ENCODE measurements around the gene METTL25.
A peak's percentile ranks its signal among the peaks of the same experiment; 100 is the strongest.

METTL25 gene

DNA sequence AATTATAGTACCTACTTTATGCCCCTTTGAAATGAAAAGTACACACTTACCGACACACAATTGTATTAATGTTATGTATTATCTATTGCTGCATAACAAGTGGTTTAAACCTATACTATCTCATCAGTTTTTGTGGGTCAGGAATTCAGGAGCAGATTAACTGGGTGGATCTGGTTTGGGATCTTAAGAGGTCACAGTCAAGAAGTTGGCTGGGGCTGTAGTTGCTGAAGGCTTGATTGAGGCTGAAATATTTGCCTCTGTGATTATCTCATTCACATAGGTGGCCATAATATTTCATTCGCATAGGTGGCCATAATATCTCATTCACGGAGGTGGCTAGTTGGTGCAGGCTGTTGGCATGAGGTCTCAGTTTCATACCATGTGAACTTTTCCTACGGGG lies 5.7 kb downstream of the METTL25 start:
- no peak overlapping the region for H3K4me3 ChIP-seq (ENCODE audit: low read length)
- TF ChIP-seq, protein P1, sequence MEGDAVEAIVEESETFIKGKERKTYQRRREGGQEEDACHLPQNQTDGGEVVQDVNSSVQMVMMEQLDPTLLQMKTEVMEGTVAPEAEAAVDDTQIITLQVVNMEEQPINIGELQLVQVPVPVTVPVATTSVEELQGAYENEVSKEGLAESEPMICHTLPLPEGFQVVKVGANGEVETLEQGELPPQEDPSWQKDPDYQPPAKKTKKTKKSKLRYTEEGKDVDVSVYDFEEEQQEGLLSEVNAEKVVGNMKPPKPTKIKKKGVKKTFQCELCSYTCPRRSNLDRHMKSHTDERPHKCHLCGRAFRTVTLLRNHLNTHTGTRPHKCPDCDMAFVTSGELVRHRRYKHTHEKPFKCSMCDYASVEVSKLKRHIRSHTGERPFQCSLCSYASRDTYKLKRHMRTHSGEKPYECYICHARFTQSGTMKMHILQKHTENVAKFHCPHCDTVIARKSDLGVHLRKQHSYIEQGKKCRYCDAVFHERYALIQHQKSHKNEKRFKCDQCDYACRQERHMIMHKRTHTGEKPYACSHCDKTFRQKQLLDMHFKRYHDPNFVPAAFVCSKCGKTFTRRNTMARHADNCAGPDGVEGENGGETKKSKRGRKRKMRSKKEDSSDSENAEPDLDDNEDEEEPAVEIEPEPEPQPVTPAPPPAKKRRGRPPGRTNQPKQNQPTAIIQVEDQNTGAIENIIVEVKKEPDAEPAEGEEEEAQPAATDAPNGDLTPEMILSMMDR (conservative IDR thresholded peaks at IDR 0.05; ENCODE audit: low read depth, low read length) = no peak
- DNase-seq (ENCODE audit: low read depth) = no peak

- H3K4me3 ChIP-seq (ENCODE audit: low read length) = no peak overlapping the region
- DNase-seq (ENCODE audit: low read depth) = no peak
- TF ChIP-seq, protein P1 (conservative IDR thresholded peaks at IDR 0.05; ENCODE audit: low read depth, low read length) = no peak
Observed at GRCh38 chr12:82366197-82366596, 7.9 kb downstream of the METTL25 start.

DNA sequence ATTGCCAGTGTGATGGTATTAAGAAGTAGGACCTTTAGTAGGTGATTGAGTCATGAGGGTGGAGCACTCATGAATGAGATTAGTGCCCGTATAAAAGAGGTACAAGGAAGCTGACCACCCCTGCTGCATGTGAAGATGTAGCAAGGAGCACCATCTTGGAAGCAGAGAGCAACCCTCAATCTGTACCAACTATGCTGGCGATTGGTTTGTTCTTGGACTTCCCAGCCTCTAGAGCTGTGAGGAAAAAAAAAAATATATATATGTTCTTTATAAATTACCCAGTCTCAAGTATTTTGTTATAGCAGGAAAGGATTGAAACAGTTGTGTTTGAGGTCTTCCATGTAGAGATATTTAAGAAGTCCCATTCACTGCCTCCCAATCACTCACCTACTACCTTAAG lies 16.9 kb downstream of the METTL25 start:
- no peak overlapping the region for H3K4me3 ChIP-seq (ENCODE audit: low read length)
- TF ChIP-seq, protein P1 (conservative IDR thresholded peaks at IDR 0.05; ENCODE audit: low read depth, low read length) = no peak
- DNase-seq (ENCODE audit: low read depth) = no peak

- DNase-seq (ENCODE audit: low read depth) = no peak
- TF ChIP-seq, protein P1 (conservative IDR thresholded peaks at IDR 0.05; ENCODE audit: low read depth, low read length) = no peak
- no peak overlapping the region for H3K4me3 ChIP-seq (ENCODE audit: low read length)
Observed at GRCh38 chr12:82378997-82379396, 20.7 kb downstream of the METTL25 start.

DNA sequence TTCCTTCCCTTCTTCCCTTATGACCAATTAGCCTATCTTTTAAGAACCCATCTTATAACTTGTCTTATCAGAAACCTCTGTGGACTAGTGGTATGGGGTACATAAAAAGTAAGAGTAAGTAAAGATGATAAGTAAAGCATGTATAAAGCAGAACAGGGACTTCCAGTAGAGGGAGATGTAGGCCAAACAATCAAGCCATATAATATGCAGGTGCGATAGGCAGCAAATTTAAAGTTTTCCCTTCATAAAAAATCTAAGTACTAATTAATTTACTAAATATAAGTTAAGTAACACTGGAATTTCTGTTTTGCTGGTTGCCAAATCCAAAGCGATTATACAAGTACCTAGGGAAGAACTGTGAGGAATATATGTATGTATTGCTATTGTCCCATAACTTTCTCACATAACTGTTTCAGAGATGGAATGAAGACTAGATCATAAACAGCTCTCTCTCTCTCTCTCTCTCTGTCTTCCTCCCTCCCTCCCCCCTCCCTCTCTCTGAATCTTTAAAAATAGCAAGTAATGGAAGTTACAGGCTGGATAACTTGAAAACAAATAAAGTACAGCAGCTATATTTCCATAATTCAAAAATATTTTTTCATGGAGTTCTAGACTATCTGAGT lies 25.7 kb downstream of the METTL25 start:
- H3K4me3 ChIP-seq (ENCODE audit: low read length) = no peak overlapping the region
- peak; percentile 10 for DNase-seq (ENCODE audit: low read depth)
- TF ChIP-seq, protein P1 (conservative IDR thresholded peaks at IDR 0.05; ENCODE audit: low read depth, low read length) = peak; percentile 67

DNA sequence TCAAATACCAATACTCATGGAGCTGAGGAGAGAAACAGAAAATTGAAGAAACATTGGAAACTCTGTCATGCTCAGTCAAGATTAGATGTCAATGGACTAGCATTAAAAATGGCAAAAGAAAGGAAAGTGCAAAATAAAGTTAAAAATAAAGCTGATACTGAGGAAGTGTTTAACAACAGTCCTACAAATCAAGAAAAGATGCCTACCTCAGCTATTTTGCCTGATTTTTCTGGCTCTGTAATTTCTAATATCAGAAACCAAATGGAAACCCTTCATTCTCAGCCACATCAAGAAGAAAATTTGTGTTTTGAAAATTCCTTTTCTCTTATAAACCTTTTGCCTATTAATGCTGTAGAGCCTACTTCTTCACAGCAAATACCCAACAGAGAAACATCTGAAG lies 40.5 kb downstream of the METTL25 start:
- TF ChIP-seq, protein P1 (conservative IDR thresholded peaks at IDR 0.05; ENCODE audit: low read depth, low read length) = no peak
- H3K4me3 ChIP-seq (ENCODE audit: low read length) = no peak overlapping the region
- DNase-seq (ENCODE audit: low read depth) = no peak

- no peak for DNase-seq (ENCODE audit: low read depth)
- H3K4me3 ChIP-seq (ENCODE audit: low read length) = no peak overlapping the region
- TF ChIP-seq, protein P1 (conservative IDR thresholded peaks at IDR 0.05; ENCODE audit: low read depth, low read length) = no peak
Observed at GRCh38 chr12:82400819-82401218, 42.5 kb downstream of the METTL25 start.

All from retinal pigment epithelial cell (primary cell).